Measurements from ENCODE around the gene ZFAND6. TPM values are rescaled to one million over a fixed set of nuclear protein-coding genes. Genes with fewer than 3 reads are reported as not detected.

Gene ZFAND6
- total RNA-seq, 4 donors from 2014 or later, result 119 to 452 (median 172) TPM

- Histone ChIP-seq H3K4me1 (no peaks in the 10 kb centered on the region), H3K9me3 (no peaks in the 10 kb centered on the region), H3K36me3 (no peaks in the 10 kb centered on the region), H3K27me3 (no peaks in the 10 kb centered on the region), H3K27ac (no peak overlapping the region), H3K4me3 (no peak overlapping the region)
- no peak for DNase-seq
- no peak for TF ChIP-seq CTCF (IDR thresholded peaks at IDR 0.05)
- TF ChIP-seq POLR2A (IDR thresholded peaks at IDR 0.05), result no peak
- intact Hi-C loops (cut with DNase I; ENCODE audit: low total_unique reads), result no loop called here
Observed at GRCh38 chr15:80186066-80186465, 126.6 kb downstream of the ZFAND6 start.

GRCh38 chr15:80186597-80186996 is 127.1 kb downstream of the ZFAND6 start:
- Histone ChIP-seq H3K4me3 (no peak overlapping the region), H3K36me3 (no peaks in the 10 kb centered on the region)

More at GRCh38 chr15:80186597-80186996, 127.1 kb downstream of the ZFAND6 start:
- Histone ChIP-seq H3K27me3 (no peaks in the 10 kb centered on the region), H3K27ac (no peak overlapping the region), H3K4me1 (no peaks in the 10 kb centered on the region), H3K9me3 (no peaks in the 10 kb centered on the region)
- no peak for TF ChIP-seq CTCF (IDR thresholded peaks at IDR 0.05)
- no peak for TF ChIP-seq POLR2A (IDR thresholded peaks at IDR 0.05)
- intact Hi-C loops (cut with DNase I; ENCODE audit: low total_unique reads), result no loop called here
- no peak for DNase-seq

Small RNAs within 50 kb of the gene (small RNA-seq; reads per million reads assigned to genes)
- gene RF00017, result not detected

Other genes with a start within 250 kb of the ZFAND6 start
- gene MTHFS, start 162.7 kb upstream of the ZFAND6 start, total RNA-seq, result 10 to 100 TPM in 1 of 4 donors, 1 to 10 TPM in 2, not detected in 1; 1.5 to 22.4 (median 7.4) TPM
- 10 to 100 TPM in 1 of 4 donors, 1 to 10 TPM in 1, under 1 TPM in 1, not detected in 1; 0.97 to 12.6 (median 1.3) TPM for gene BCL2A1, start 88.5 kb upstream of the ZFAND6 start, total RNA-seq
- gene FAH, start 93.3 kb downstream of the ZFAND6 start, total RNA-seq, result 10 to 100 TPM in 2 of 4 donors, 1 to 10 TPM in 2; 5.4 to 29.0 (median 11.2) TPM
- under 1 TPM in 2 of 4 donors, not detected in 2; 0.07 to 0.09 TPM for gene CTXND1, start 192.5 kb downstream of the ZFAND6 start, total RNA-seq